Trophoblast cell (in vitro differentiated cells and primary cell): ENCODE data around the gene RTP2.
"Not testable (repeated sequence)": the region's sequence is repeated elsewhere in the genome, so short reads cannot be mapped to it uniquely, and the experiment has no call there.

Experiments
- DNase-seq, 2 donors: peaks; one replicate each; pipeline ENCODE4 v3.0.0-alpha.2; 2016
- H2AFZ ChIP-seq: 2 replicates; pipeline ENCODE4 v1.6.1; 2013; ENCODE audit warnings: low read length, moderate library complexity, mild to moderate bottlenecking; ENCODE audit not compliant: insufficient read depth, poor library complexity
- H2AK5ac ChIP-seq: 2 replicates; pipeline ENCODE4 v1.6.1; 2013; ENCODE audit warnings: mild to moderate bottlenecking, low read length
- H2BK120ac ChIP-seq: 2 replicates; pipeline ENCODE4 v1.6.1; 2013; ENCODE audit warnings: low read length, mild to moderate bottlenecking, moderate library complexity; ENCODE audit not compliant: insufficient read depth, poor library complexity
- H2BK12ac ChIP-seq: 2 replicates; pipeline ENCODE4 v1.6.1; 2013; ENCODE audit warnings: mild to moderate bottlenecking, low read length, moderate library complexity
- H2BK5ac ChIP-seq: 2 replicates; pipeline ENCODE4 v1.6.1; 2013; ENCODE audit warnings: low read length, low read depth, moderate library complexity, mild to moderate bottlenecking; ENCODE audit not compliant: poor library complexity
- H3K14ac ChIP-seq: 2 replicates; pipeline ENCODE4 v1.6.1; 2013; ENCODE audit warnings: mild to moderate bottlenecking, low read length
- H3K18ac ChIP-seq: 2 replicates; pipeline ENCODE4 v1.6.1; 2013; ENCODE audit warnings: mild to moderate bottlenecking, low read length
- H3K23ac ChIP-seq: 2 replicates; pipeline ENCODE4 v1.6.1; 2013; ENCODE audit warnings: low read length
- H3K27ac ChIP-seq: 2 replicates; pipeline ENCODE4 v1.5.1; 2013; ENCODE audit warnings: low read depth, mild to moderate bottlenecking, inconsistent platforms, low read length, moderate library complexity
- H3K27me3 ChIP-seq: 2 replicates; pipeline ENCODE4 v1.6.1; 2013; ENCODE audit warnings: inconsistent platforms, mild to moderate bottlenecking, low read length, moderate library complexity; ENCODE audit not compliant: insufficient read depth
- H3K36me3 ChIP-seq, 2 experiments: 1 replicate in 1 of 2; 2 replicates in 1 of 2; pipeline ENCODE4 v1.6.1; 2013; ENCODE audit warnings: low read length in 2 of 2, mild to moderate bottlenecking in 2 of 2, moderate library complexity in 1 of 2; ENCODE audit not compliant: insufficient read depth in 2 of 2, control insufficient read depth in 1 of 2
- H3K4ac ChIP-seq: 2 replicates; pipeline ENCODE4 v1.6.1; 2013; ENCODE audit warnings: low read depth, mild to moderate bottlenecking, low read length, moderate library complexity
- H3K4me1 ChIP-seq, 2 experiments: 1 replicate in 1 of 2; 2 replicates in 1 of 2; pipeline ENCODE4 v1.6.1; 2013; ENCODE audit warnings: low read length in 2 of 2, mild to moderate bottlenecking in 2 of 2, moderate library complexity in 1 of 2; ENCODE audit not compliant: insufficient read depth in 2 of 2, control insufficient read depth in 1 of 2
- H3K4me2 ChIP-seq: 2 replicates; pipeline ENCODE4 v1.6.1; 2013; ENCODE audit warnings: inconsistent platforms, mild to moderate bottlenecking, low read length, moderate library complexity
- H3K4me3 ChIP-seq: 2 replicates; pipeline ENCODE4 v1.5.1; 2013; ENCODE audit warnings: mild to moderate bottlenecking, low read depth, low read length, inconsistent platforms
- H3K79me1 ChIP-seq: one replicate; pipeline ENCODE4 v1.6.1; 2013; ENCODE audit warnings: low read length
- H3K79me2 ChIP-seq: 2 replicates; pipeline ENCODE4 v1.6.1; 2013; ENCODE audit warnings: low read length, mild to moderate bottlenecking; ENCODE audit not compliant: control insufficient read depth, insufficient read depth, poor library complexity
- H3K9ac ChIP-seq: 2 replicates; pipeline ENCODE4 v1.6.1; 2013; ENCODE audit warnings: mild to moderate bottlenecking, low read length
- H3K9me3 ChIP-seq: 2 replicates; pipeline ENCODE4 v1.6.1; 2013; ENCODE audit warnings: low read depth, mild to moderate bottlenecking, control low read depth, inconsistent platforms, low read length; ENCODE audit not compliant: insufficient read depth
- H4K12ac ChIP-seq: 2 replicates; pipeline ENCODE4 v1.6.1; 2013; ENCODE audit warnings: low read depth, mild to moderate bottlenecking, low read length, moderate library complexity
- H4K8ac ChIP-seq: 2 replicates; pipeline ENCODE4 v1.6.1; 2013; ENCODE audit warnings: low read depth, mild to moderate bottlenecking, low read length, moderate library complexity
- H4K91ac ChIP-seq: one replicate; pipeline ENCODE4 v1.6.1; 2013; ENCODE audit warnings: low read depth, mild to moderate bottlenecking, low read length, moderate library complexity
- WGBS: extraction: QIAGEN DNeasy Blood & Tissue Kit; methylation state at CpG from one replicate; pipeline ENCODE4 v1.1.7; 2013; ENCODE audit warnings: missing lambda C conversion rate; ENCODE audit not compliant: insufficient read length, insufficient coverage; ENCODE audit errors: extremely low coverage; 5-methylcytosine and 5-hydroxymethylcytosine counted together

RTP2 gene

DNA sequence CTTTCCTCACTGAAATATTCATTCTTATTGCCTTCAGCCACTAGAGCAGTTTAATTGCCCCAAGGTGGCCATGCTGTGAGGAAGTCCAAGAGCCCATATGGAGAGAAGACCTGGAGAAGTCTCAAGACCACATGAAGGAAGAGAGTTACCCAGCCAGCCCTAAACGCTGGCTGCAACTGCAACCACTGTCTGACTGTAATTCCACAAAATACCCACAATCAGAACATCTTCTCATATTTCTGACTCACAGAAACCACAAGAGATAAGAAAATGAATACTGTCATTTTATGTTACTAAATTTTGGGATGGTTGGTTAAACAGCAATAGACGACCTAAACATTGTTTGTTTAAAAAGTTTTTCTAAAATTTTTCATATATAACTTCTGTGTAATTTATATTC is 17.5 kb downstream of the RTP2 start:
- no peak overlapping the region for H3K18ac ChIP-seq
- H2AK5ac ChIP-seq = no peak overlapping the region
- no peak overlapping the region for H4K91ac ChIP-seq
- no peak overlapping the region for H3K4ac ChIP-seq
- no peak overlapping the region for H4K12ac ChIP-seq
- H2BK5ac ChIP-seq = no peak overlapping the region
- peaks cover 1% of the 10 kb centered on the region for H3K9me3 ChIP-seq
- WGBS = no CpG with 5 or more reads among the region's 2 CpGs
- H3K23ac ChIP-seq = no peak overlapping the region
- H3K79me1 ChIP-seq = no peaks in the 10 kb centered on the region
- no peak overlapping the region for H2BK12ac ChIP-seq
- no peak overlapping the region for H3K4me3 ChIP-seq
- no peaks in the 10 kb centered on the region for H3K79me2 ChIP-seq
- no peaks in the 10 kb centered on the region for H3K36me3 ChIP-seq
- peak; percentile 54 to 67 for DNase-seq
- H3K27me3 ChIP-seq = no peaks in the 10 kb centered on the region
- H3K27ac ChIP-seq = no peak overlapping the region
- H2BK120ac ChIP-seq = no peak overlapping the region
- H2AFZ ChIP-seq = no peak overlapping the region
- peak overlapping the region; percentile 70 for H3K9ac ChIP-seq
- H3K4me1 ChIP-seq = no peaks in the 10 kb centered on the region
- H4K8ac ChIP-seq = no peak overlapping the region
- no peak overlapping the region for H3K14ac ChIP-seq
- H3K4me2 ChIP-seq = no peak overlapping the region

DNA sequence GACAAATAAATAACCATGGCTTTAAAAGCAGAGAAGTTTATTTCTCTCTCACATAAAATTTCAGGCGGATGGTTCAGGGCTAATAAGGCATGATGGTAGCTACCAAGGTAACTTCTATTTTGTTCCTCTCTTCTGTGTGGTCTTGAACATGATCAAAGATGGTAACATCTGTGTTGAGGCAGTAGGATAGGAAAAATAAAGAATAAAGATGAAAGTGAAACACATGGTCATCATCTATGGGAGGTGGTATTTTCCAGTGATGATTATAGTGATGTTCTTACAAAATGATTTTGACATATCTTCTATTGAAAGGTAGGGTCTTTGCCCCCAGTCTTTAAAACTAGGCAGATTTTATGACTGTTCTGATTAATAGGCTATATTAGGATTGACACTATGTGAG is 17.9 kb downstream of the RTP2 start:
- Histone ChIP-seq H3K79me1 (no peaks in the 10 kb centered on the region), H2BK12ac (no peak overlapping the region), H3K4me3 (no peak overlapping the region), H3K4ac (no peak overlapping the region), H3K4me2 (no peak overlapping the region), H3K9ac (no peak overlapping the region), H2AFZ (no peak overlapping the region), H3K27me3 (no peaks in the 10 kb centered on the region), H3K27ac (no peak overlapping the region), H3K23ac (no peak overlapping the region), H3K4me1 (no peaks in the 10 kb centered on the region), H3K14ac (no peak overlapping the region), H2AK5ac (no peak overlapping the region), H4K8ac (no peak overlapping the region), H2BK120ac (no peak overlapping the region), H4K91ac (no peak overlapping the region), H3K9me3 (peaks cover 1% of the 10 kb centered on the region), H3K18ac (no peak overlapping the region), H2BK5ac (no peak overlapping the region), H3K36me3 (no peaks in the 10 kb centered on the region), H4K12ac (no peak overlapping the region), H3K79me2 (no peaks in the 10 kb centered on the region)
- no CpG with 5 or more reads among the region's 1 CpG for WGBS
- no peak for DNase-seq

GRCh38 chr3:187681756-187682155 is 20.6 kb downstream of the RTP2 start:
- not testable (repeated sequence) for H3K4me3 ChIP-seq, H2AFZ ChIP-seq, H3K4me1 ChIP-seq, H3K4ac ChIP-seq, H2BK5ac ChIP-seq, H2BK12ac ChIP-seq, H3K9ac ChIP-seq, H3K79me2 ChIP-seq, H3K27me3 ChIP-seq, H3K36me3 ChIP-seq, H4K8ac ChIP-seq, H3K9me3 ChIP-seq, H3K27ac ChIP-seq, H3K4me2 ChIP-seq, H3K23ac ChIP-seq, H3K14ac ChIP-seq, H4K12ac ChIP-seq, H2AK5ac ChIP-seq, DNase-seq, H3K18ac ChIP-seq, H4K91ac ChIP-seq, H2BK120ac ChIP-seq, H3K79me1 ChIP-seq
- WGBS = no CpG with 5 or more reads among the region's 11 CpGs

- no CpG with 5 or more reads among the region's 7 CpGs for WGBS
Measured at GRCh38 chr3:187679638-187680396, 22.5 kb downstream of the RTP2 start.

More at GRCh38 chr3:187679638-187680396, 22.5 kb downstream of the RTP2 start:
- H3K79me1 ChIP-seq = no peaks in the 10 kb centered on the region
- H3K4ac ChIP-seq = no peak overlapping the region
- peak; percentile 64 to 87 for DNase-seq
- H4K12ac ChIP-seq = no peak overlapping the region
- no peak overlapping the region for H4K8ac ChIP-seq
- H4K91ac ChIP-seq = no peak overlapping the region
- no peak overlapping the region for H2BK12ac ChIP-seq
- H2AK5ac ChIP-seq = no peak overlapping the region
- no peak overlapping the region for H3K9ac ChIP-seq
- H3K27ac ChIP-seq = no peak overlapping the region
- H3K14ac ChIP-seq = no peak overlapping the region
- H3K4me1 ChIP-seq = no peaks in the 10 kb centered on the region
- no peak overlapping the region for H3K18ac ChIP-seq
- no peak overlapping the region for H3K23ac ChIP-seq
- no peak overlapping the region for H2BK5ac ChIP-seq
- H3K4me3 ChIP-seq = no peak overlapping the region
- H3K36me3 ChIP-seq = no peaks in the 10 kb centered on the region
- peaks cover 1% of the 10 kb centered on the region for H3K9me3 ChIP-seq
- H3K79me2 ChIP-seq = no peaks in the 10 kb centered on the region
- H3K27me3 ChIP-seq = no peaks in the 10 kb centered on the region
- no peak overlapping the region for H2BK120ac ChIP-seq
- no peak overlapping the region for H3K4me2 ChIP-seq
- H2AFZ ChIP-seq = no peak overlapping the region
